Psoas muscle (tissue), 8 donors: ENCODE measurements around the gene IL1RN. TPM values are rescaled to one million over a fixed set of nuclear protein-coding genes. Genes with fewer than 3 reads are reported as not detected.

Source experiments
- ATAC-seq, 4 donors: fragments of 200-7000 bp; cut with Tn5 transposase; one replicate each; pipeline ENCODE4 v1.9.1; 2020; ENCODE audit warnings: moderate library complexity in 3 of 4, mild to moderate bottlenecking in 2 of 4
- DNase-seq, 2 donors: peaks; one replicate each; pipeline ENCODE4 v3.0.0-alpha.2; 2020
- H3K27ac ChIP-seq: fragments of 200-600 bp; one replicate; pipeline ENCODE4 v1.8.0; 2022
- H3K27me3 ChIP-seq, 3 donors: fragments of 200-600 bp in 1 of 3; one replicate each; pipeline versions ENCODE4 v1.6.1 to v1.8.0; 2013 to 2022; ENCODE audit warnings: low read length in 2 of 3, mild to moderate bottlenecking in 2 of 3, moderate library complexity in 1 of 3; ENCODE audit not compliant: insufficient read depth in 3 of 3
- H3K36me3 ChIP-seq, 2 donors: fragments of 200-600 bp in 1 of 2; one replicate each; pipeline versions ENCODE4 v1.6.1 to v1.8.0; 2013 to 2022; ENCODE audit warnings: low read depth in 1 of 2, mild to moderate bottlenecking in 1 of 2, moderate library complexity in 1 of 2; ENCODE audit not compliant: insufficient read depth in 1 of 2
- H3K4me1 ChIP-seq: fragments of 200-600 bp; one replicate; pipeline ENCODE4 v1.8.0; 2022
- H3K4me3 ChIP-seq: fragments of 200-600 bp; one replicate; pipeline ENCODE4 v1.8.0; 2022; ENCODE audit warnings: mild to moderate bottlenecking
- H3K9me3 ChIP-seq: fragments of 200-600 bp; one replicate; pipeline ENCODE4 v1.8.0; 2022
- CTCF ChIP-seq: fragments of 200-600 bp; IDR thresholded peaks from one replicate; pipeline ENCODE4 v1.8.0; 2022; ENCODE audit warnings: antibody characterized with exemption
- WGBS, 3 donors: extraction: QIAGEN DNeasy Blood & Tissue Kit; methylation state at CpG; one replicate each; pipeline versions ENCODE4 v1.1.6 to v1.1.7; 2013; 5-methylcytosine and 5-hydroxymethylcytosine counted together
- intact Hi-C, 2 donors: fragments of 100-400 bp; cut with DNase I; formaldehyde crosslinking; loops; one replicate each; pipeline versions ENCODE4 v1.11.0 to v1.14.2; 2022
- polyA plus RNA-seq, 3 donors: library from polyadenylated mRNA; stranded (reverse); fragments of 200-250 nt; gene quantifications; one replicate each; pipeline ENCODE4 v1.2.3, GENCODE V29; 2013
- total RNA-seq, 4 donors: library from RNA; stranded (reverse); fragmentation: NEBNext Ultra II Directional in 2 of 4; extraction: Animal tissue kit (Norgen Biotek cat#: 25700) in 2 of 4; gene quantifications; one replicate each; pipeline versions ENCODE4 v1.2.1 to v1.2.4, GENCODE V29; 2021 to 2023
- donor health status: healthy with polysubstance abuse.
- donor health status: DM: no; HTN: no; CAD: no; lungs with moderate emphysema.
- donor health status: Bipolar disorder and iron deficiency.
- donor health status: healthy.
- donor health status: DM: yes; HTN: yes; CAD: no.
- donor health status: DM: no; HTN: no; CAD: no.
- donor health status: DM: no; HTN: no; CAD: no.
- donor health status: DM: yes; HTN: yes; CAD: no.

Gene IL1RN
- total and polyA plus RNA-seq, 7 donors: 0.09 to 2.0 (median 0.24) TPM; not detected in 1

- no peak for TF ChIP-seq CTCF
- Histone ChIP-seq H3K4me3 (no peak overlapping the region), H3K27ac (no peak overlapping the region), H3K27me3 (no peaks in the 10 kb centered on the region), H3K4me1 (no peaks in the 10 kb centered on the region), H3K9me3 (no peaks in the 10 kb centered on the region), H3K36me3 (no peaks in the 10 kb centered on the region)
- intact Hi-C loops: no loop called here
- ATAC-seq: no peak
- 75 to 86% (median 79%) methylated on average over 17 of the region's 17 CpGs for WGBS, 3 donors
- no peak for DNase-seq
These were observed 52.9 kb downstream of the IL1RN start for GRCh38 chr2:113180131-113180946.

GRCh38 chr2:113181258-113182051, 54.1 kb downstream of the IL1RN start:
- Histone ChIP-seq H3K27me3 (no peaks in the 10 kb centered on the region), H3K36me3 (no peaks in the 10 kb centered on the region), H3K4me3 (no peak overlapping the region), H3K4me1 (no peaks in the 10 kb centered on the region), H3K27ac (no peak overlapping the region), H3K9me3 (no peaks in the 10 kb centered on the region)
- WGBS, 3 donors: 59 to 66% (median 59%) methylated on average over 8 of the region's 8 CpGs
- intact Hi-C loops: no loop called here
- no peak for TF ChIP-seq CTCF
- DNase-seq (no peak), ATAC-seq (no peak)

GRCh38 chr2:113182471-113183260, 55.3 kb downstream of the IL1RN start:
- Histone ChIP-seq H3K27ac (no peak overlapping the region), H3K4me1 (no peaks in the 10 kb centered on the region), H3K4me3 (no peak overlapping the region), H3K27me3 (no peaks in the 10 kb centered on the region), H3K36me3 (no peaks in the 10 kb centered on the region), H3K9me3 (no peaks in the 10 kb centered on the region)
- no peak for TF ChIP-seq CTCF
- WGBS, 3 donors: 89 to 96% (median 91%) methylated on average over 15 of the region's 15 CpGs
- DNase-seq: no peak
- intact Hi-C loops: no loop called here
- no peak for ATAC-seq

GRCh38 chr2:113183264-113183663, 55.9 kb downstream of the IL1RN start:
- 90 to 92% (median 90%) methylated on average over 8 of the region's 8 CpGs for WGBS, 3 donors
- intact Hi-C loops: no loop called here
- H3K36me3 ChIP-seq: no peaks in the 10 kb centered on the region
- no peak for TF ChIP-seq CTCF
- H3K27ac ChIP-seq: no peak overlapping the region
- no peaks in the 10 kb centered on the region for H3K4me1 ChIP-seq
- no peak for ATAC-seq
- no peak overlapping the region for H3K4me3 ChIP-seq
- H3K9me3 ChIP-seq: no peaks in the 10 kb centered on the region
- no peaks in the 10 kb centered on the region for H3K27me3 ChIP-seq
- no peak for DNase-seq

Other genes with a start within 250 kb of the IL1RN start
- not detected for gene IL37, start 216.4 kb upstream of the IL1RN start, total RNA-seq
- not detected for gene IL37, start 216.4 kb upstream of the IL1RN start, polyA plus RNA-seq
- gene IL36G, start 149.6 kb upstream of the IL1RN start, total RNA-seq: not detected
- gene IL36G, start 149.6 kb upstream of the IL1RN start, polyA plus RNA-seq: not detected
- gene IL36A, start 122.1 kb upstream of the IL1RN start, total RNA-seq: not detected
- gene IL36A, start 122.1 kb upstream of the IL1RN start, polyA plus RNA-seq: not detected
- not detected for gene IL36B, start 74.7 kb upstream of the IL1RN start, total RNA-seq
- gene IL36B, start 74.7 kb upstream of the IL1RN start, polyA plus RNA-seq: not detected
- not detected for gene IL36RN, start 68.4 kb upstream of the IL1RN start, total RNA-seq
- gene IL36RN, start 68.4 kb upstream of the IL1RN start, polyA plus RNA-seq: not detected
- gene IL1F10, start 59.6 kb upstream of the IL1RN start, total RNA-seq: not detected
- not detected for gene IL1F10, start 59.6 kb upstream of the IL1RN start, polyA plus RNA-seq
- 1 to 10 TPM in 3 of 4 donors, under 1 TPM in 1; 0.76 to 1.7 (median 1.3) TPM for gene PSD4, start 46.4 kb downstream of the IL1RN start, total RNA-seq
- under 1 TPM; 0.35 to 0.87 (median 0.82) TPM for gene PSD4, start 46.4 kb downstream of the IL1RN start, polyA plus RNA-seq
- under 1 TPM in 3 of 4 donors, not detected in 1; 0.19 to 0.36 (median 0.34) TPM for gene PAX8, start 151.3 kb downstream of the IL1RN start, total RNA-seq
- 1 to 10 TPM in 1 of 3 donors, under 1 TPM in 2; 0.12 to 3.1 (median 0.78) TPM for gene PAX8, start 151.3 kb downstream of the IL1RN start, polyA plus RNA-seq